Measurements from ENCODE around the gene HLF.

Gene HLF, protein sequence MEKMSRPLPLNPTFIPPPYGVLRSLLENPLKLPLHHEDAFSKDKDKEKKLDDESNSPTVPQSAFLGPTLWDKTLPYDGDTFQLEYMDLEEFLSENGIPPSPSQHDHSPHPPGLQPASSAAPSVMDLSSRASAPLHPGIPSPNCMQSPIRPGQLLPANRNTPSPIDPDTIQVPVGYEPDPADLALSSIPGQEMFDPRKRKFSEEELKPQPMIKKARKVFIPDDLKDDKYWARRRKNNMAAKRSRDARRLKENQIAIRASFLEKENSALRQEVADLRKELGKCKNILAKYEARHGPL

DNA sequence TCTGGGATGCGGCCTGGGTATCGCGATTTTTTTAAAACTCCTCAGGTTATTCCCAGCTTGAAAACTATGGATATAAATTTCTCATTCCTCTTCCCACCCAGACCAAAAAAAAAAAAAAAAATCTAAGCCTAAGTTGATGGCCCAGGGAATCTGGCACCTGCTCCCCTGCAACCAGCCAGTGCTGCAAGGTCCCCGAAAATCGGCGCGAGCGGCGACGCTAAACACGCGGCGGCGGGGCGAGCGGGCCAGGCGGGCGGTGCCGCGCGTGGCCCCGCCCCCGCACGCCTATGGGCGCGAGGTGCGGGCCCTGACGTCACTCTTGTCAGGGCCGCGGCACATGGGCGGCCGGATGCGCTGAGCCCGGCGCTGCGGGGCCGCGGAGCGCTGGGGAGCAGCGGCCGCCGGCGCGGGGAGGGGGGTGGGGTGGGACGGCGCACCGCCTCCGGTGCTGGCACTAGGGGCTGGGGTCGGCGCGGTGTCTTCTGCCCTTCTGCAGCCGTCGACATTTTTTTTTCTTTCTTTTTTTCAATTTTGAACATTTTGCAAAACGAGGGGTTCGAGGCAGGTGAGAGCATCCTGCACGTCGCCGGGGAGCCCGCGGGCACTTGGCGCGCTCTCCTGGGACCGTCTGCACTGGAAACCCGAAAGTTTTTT lies at the start of gene HLF:
Gene HLF (plus strand): TSS at position 316 of the 654 bp plus-strand sequence. CDS start 525 bp downstream, outside the sequence.
- DNase-seq, result no peak

DNA sequence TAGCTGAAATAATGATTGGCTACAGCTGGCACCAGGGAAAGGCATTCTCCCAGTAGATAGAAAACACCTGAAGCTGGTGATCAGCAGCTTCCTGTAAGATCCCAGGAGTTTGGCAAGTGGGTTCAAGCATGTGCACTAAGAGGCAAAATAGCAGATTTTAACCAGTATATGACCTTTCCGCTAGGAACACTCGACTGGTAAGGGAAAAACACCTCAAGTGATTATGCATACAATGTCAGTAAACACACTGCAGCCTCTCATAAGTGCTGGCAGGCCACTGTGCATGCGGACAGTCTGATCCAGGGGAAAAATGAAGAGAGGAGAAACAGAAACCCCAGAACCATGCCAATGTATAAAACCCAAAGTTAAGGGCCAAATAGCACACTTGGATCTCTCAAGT lies 49.0 kb upstream of the HLF start:
- DNase-seq, result no peak

DNA sequence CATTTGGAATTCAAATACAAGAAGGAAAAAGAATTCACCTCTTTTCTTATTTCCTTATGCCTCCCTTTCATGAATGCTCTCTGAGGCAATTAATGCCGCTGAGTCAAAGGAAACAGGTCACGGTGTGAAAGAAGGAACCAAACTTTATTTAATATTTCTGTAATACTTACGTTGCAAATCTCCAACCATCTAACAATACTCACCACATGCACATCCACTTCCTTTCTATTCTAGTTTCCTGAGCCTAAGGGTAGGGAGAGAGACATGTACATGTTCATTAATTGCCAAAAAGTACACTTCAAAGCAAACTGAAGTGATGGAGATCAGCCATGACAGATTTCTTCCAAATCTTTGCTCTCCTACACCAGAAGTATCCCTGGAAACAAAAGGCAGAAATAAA lies 47.9 kb upstream of the HLF start:
- no peak for DNase-seq

DNA sequence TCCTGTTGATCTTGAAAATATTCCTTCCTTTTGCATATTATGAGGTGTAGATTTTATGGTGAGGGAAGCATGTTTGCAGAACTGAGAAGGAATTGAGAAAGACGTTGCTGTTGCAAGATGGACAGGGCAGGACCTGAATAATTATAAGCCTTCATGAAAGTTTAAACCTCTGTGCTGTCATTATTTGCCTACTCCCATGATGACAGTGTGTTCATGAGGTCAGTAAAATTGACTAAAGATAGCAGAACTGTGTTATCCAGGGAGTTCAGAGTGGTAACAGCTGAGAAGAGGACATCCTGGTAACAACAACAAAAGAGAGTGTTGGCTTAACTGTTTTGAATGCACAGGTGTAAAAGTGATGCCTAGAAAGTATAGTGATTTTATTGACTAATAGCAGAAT lies 45.3 kb upstream of the HLF start:
- DNase-seq, result no peak

DNA sequence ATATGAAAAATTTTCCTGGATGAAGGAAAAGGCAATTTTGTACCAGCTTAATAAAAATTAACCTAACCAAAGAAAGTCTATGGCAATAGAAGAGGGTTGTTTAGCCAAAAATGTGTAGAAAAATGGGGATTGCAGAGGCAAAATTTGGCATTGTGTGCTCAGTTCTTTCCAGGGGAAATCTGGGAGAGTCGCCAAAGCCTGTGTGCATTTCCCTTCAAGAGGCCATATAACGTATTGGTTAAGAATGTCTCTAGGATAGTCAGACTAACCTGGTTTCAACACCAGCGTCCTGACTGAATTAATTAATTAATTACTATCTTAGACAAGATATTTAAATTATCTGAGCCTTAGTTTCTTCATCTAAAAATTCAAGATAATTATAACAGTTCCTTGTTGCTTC lies 44.8 kb upstream of the HLF start:
- no peak for DNase-seq

DNA sequence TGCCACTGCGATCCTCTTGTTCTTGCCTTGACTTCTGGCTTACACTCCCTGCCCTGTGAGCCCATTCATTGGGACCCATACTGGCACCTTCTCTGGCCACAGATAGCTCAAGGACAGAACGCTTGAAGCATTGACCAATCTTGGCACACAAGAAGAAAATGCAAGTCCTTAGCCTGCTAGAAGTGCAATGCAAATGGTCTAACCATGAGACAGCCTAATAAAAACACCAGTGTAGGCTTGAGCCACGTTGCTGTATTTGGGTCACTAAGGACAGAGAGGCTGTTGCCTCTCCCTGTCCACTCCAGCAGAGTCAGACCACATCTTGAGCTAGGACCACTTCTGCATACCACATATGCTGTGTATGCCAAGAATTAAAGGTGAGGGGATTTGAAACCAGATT lies 41.2 kb upstream of the HLF start:
- no peak for DNase-seq

DNA sequence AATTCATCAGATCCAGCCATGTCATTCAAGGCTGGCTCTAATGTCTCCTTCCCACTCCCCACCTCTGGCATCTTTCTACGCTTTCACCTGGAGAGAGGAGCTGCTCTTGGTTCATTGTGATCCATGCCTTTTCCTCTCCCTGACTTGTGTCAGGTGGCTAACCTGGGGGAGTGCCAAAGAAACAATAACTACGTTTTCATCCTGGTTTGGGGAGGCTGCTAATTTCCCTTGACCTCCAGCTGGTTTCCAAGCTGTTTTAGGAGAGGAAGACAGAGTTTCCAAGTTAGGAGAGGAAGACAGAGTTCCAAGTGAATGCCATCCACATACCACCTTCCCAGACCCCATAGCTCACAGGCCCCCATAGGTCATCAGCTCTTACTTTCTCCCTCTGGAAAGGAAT lies 40.0 kb upstream of the HLF start:
- DNase-seq, result no peak

DNA sequence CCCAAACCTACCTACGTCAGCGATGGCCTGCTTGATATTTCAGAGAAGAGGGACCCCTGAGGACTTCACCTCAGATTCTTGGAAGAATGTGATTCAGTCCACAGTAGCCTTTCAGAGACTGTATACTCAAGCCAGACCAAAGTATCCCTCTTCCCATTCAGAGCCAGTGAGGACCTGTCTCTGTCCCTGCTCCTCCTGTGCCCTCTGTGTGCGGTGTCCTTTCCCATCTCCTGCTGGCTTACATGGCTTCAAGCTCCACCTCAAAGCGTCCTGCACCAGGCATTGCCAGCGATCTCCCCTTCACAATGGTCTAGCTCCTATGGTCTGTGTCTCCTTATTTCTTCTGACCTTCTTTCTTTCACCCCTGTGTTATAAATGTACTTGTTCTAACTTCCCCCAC lies 39.5 kb upstream of the HLF start:
- DNase-seq, result no peak

DNA sequence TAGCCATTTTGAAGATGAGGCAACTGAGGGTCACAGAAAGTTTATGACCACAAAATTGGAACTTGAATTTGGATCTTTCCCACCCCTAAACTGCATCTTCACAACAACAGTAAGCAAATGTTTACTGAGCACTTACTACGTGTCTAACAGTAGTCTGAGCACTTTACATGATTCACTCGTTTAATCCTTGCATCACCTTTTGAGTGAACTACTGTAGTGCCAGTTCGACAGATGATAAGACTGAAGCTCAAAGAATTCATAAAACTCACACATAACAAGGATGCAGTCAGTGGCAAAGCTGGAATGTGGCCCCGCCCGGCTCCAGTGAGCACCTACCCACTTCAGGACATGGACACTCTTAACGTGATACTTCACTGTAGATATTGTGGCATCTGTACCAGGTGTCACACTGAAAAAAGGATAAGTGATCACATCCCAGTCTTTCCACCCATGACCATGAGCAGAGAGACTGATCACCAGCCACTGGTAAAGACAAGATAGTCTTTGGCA lies 36.0 kb upstream of the HLF start:
- no peak for DNase-seq

DNA sequence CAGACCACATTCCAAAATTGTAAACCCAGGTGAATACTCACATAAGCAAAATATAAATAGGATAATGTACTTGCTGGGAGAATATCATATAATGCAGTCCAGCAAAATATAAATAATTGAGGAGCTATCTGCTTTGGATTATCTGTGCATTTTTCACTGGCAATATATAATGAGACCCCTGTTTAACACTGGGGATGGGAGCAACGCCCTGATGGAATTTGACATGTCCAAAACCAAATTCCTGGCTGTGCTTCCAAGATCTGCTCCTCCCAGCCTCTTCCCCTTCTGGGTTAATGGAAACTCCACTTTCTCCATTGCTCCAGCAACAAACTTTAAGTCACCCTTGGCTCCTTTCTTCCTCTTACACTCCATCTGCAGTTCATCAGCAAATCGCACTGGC lies 35.5 kb upstream of the HLF start:
- no peak for DNase-seq

DNA sequence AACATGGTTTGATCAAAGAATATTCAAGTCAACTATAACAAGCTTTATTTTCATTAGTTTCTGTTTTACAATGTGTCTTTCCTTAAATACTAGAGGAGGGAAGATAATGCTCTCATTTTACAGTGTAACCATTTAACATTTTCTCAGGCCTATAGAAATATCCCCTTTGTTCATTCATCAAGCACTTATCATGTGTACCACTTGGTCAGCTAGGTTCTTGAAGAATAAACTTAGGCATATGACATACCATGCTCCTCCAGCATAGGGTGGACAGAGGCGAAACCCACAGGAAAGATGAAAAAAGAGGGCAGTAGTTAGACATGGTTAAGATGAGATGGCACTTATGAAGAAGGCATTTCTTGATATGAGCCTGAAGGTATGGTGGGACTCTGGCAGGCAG lies 34.0 kb upstream of the HLF start:
- no peak for DNase-seq

DNA sequence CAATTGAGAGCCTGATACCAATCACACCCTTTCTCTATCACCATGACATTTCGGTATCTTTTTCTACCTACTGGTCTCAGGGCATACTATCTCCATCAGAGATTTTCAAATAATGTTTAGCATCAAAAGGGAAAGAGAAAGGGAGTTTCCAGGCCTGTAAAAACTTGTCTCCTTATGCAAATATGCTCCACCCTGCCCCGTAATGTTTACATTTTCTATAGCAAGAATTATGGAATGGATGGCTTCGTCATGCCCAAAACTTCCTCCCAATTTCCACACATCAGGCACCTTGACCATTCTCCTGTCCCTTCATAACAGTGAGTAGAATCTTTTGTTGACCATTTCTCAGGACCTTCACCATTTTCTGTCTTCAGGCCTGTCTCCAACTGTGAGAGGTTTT lies 30.9 kb upstream of the HLF start:
- DNase-seq, result no peak

DNA sequence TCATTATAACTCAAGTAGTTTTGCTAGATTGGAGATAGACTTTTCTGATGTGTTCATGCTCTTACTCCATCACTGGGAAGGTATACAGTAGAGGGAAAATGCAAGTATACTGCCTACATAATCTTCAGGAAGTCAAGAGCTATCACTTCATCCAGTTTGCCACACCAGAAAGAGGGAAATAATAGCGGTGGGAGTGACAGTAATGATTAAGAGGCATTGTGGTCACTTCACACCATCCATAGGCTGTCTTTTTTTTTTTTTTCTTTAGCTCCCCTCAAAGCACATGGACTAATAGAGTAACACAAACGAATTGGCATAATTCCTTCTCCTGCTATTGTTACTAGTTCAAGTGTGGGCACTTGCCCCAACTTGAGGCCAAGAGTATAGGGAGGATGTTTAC lies 28.4 kb upstream of the HLF start:
- no peak for DNase-seq

DNA sequence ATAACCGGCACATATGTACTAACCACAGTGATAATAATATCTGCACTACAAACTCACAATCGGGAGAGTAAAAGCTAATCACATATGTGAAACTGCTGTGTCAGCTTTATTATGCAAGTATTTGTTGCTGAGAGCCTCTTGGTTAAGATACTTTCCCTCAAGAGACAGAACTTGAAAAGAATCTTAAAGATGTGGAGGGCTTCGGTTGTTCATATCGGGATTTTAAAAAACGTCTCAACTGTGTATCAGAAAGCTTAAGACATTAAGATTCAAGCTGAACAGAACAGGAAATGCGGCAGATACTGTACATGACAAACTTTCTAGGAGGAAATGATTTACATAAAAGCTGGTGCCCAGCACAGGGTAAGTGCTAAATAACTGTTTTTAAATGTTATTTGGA lies 27.5 kb upstream of the HLF start:
- DNase-seq, result no peak

DNA sequence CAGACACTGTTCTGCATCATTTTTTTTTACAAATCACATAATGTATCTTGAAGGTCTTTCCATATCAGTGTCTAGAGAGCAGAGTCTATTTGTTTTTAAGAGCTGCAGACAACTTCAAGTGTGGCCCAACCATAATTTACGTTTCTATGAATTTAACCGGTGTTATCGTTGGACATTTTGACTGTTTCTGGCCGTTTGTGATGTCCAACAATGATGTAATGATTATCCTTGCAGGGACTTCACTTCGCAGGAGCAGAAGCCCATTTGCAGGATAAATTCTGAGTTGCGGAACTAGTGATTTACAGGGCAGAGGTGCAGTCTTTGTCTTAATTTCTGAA lies 26.9 kb upstream of the HLF start:
- no peak for DNase-seq

DNA sequence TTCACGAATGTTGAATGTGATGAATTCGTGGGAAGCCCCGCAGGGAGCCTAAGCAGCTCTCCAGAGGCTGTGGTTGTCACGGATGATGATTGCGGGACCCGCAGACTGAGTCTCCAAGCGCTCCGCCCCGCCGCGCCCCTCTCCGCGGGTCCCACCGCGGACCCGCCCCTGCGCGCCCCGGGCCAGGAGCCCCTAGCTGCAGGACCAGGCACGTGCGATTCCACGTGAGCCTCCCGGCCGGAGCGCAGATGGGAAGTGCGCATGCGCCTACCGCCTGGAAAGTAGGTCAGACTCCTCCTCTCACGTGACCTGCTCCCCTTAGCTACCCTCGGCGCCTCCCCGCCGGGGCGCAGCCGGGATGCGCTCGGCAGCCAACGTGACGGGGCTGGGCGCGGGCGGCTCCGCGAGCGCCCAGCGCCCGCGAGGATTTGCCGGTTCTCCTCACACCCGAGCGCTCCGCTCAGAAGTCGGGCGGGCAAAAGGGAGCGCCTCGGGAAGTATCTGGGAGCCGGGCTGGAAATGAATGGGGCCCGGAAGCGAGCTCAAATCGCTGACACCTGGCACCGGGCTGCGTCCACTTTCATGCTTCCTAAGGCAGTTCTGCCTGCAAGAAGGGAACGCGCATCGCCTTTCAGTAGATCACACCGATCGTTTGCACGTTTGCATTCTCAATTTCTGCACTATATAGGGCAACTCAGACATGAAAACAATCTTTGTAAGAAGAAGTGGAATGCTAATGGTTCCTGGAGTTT lies 26.4 kb upstream of the HLF start:
- peak; percentile 86 for DNase-seq

DNA sequence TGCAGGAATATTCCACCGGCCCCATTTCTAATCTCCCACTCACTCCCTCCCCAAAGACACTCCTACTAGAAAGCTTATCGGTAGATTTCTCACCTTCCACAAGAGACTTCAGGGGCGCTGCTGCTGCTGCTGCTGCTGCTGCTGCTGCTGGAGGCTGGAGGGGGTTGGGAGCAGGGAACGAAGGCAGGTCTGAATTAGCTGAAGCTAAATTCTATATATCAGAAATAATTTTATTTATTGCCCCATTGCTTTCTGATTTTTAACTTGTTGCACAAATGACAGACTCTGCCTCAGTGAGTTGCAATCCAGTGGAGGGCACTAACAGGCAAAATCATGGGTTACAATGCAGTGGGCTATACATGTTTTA lies 25.8 kb upstream of the HLF start:
- no peak for DNase-seq

DNA sequence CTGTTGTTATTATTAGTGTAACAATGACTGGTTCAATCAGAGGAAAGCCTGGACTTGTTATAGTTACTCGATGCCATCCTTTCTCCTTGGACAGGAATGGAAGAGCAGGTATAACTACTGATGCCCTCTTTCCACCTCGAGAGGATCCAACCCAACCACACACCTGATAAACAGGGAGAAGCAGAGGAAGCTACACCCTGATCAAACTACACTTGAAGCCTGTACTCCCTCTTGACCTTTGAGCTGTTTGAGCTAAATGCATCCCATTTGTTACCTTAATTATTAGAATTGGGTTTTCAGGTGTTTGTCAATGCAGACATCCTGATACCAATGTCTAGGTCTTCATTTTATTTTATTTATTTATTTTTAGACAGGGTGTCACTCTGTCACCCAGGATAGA lies 23.7 kb upstream of the HLF start:
- no peak for DNase-seq

DNA sequence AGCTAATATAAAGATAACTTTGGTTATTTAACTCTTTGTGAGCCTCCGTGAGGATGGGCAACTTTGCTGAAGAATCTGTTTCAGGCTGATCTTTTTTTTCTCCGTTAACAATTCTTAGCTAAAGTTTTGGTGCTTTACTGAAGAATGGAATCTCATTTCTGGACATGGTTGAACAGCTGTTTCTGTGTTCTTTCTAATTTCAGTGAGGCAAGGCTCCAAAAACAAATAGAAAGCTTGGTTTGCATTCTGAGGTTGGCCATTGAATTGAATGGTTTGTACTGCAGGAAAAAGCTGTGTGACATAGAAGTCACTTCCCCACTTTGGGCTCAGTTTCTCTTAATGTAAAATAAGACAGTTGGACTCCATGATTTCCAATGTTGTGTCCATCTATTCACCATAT lies 22.3 kb upstream of the HLF start:
- no peak for DNase-seq

DNA sequence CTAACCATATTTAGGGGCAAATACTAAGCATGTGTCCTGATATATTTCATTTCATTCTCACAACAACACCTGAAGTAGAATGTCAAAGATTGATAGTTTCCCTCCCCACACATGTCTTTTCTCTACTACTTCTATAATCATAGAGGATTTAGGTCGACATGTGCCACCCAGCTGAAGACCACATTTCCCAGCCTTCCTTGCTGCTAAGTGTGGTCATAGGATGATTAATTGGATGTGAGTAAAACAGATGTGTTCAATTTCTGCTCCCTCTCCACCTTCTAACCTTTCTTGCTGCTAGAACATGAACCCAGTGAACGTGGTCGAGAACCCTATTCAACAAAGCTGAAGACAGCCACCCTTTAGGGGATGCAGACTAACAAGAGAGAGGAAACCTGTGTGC lies 18.8 kb upstream of the HLF start:
- no peak for DNase-seq

DNA sequence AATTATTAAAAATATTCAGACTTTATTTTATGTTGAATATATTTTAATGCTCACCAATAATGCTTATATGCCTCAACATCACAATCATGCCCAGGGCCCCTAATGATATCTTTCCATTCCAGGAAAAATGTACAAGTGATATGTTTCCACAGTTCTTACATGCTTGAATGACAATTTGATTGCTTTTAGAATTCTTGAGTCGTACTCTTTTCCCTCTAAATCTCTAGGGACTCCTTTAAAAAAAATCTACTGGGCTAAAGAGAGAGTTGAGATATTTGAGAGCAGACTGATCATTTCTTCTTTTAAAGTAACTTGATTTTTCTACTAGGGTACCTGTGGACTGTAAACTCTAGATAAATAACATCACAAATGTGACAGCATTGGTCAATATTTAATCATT lies 18.2 kb upstream of the HLF start:
- no peak for DNase-seq

DNA sequence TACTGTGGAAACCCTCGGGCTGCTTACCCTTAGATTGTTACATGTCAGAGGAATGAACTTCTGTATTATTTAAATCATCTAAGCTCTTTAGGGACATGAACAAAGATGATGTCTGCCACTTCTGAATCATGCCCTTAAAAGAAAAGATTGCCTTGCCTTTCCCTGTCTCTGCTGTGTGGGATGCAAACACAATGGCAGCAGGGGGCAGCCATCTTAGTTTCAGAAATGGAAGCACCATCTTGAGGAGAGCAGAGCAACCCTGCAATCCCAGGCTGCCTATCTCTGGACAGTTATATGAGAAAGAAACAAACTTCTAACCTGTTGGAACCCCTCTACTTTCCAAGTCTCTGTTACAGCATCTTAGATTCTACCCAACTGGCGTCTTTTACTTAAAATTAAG lies 16.7 kb upstream of the HLF start:
- no peak for DNase-seq

DNA sequence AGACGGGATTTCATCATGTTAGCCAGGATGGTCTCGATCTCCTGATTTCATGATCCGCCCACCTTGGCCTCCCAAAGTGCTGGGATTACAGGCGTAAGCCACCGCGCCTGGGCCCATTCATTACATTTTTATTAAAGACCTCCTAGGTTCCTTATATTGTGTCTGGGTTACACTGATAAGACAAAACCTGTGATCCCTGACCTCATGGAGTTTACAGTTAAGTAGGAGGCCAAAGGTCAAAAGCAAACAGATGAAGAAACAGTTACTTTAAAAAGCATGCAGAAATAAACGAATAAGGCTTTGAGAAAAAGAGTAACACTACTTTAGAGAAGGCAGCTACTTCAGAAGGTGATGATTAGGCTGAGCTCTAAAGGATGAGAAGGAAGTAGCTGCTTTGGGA lies 14.9 kb upstream of the HLF start:
- no peak for DNase-seq

DNA sequence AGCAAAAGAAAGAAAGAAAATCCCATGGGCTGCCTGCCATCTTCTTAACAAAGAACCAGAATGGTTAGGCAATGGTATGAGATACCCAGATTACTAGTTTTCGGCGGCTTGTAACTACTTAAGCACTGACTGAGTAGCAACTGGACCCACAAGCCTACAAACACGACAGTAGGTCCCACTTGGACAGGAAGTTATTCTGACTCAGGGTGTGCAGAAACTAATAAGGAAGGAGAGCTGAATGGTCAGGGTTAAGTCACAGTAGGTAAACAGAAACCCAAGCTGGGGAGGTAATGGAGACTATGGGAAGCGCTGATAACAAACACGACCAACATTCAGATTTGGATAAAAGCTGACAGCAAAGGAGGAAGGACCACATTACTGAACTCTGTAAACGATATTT lies 10.4 kb upstream of the HLF start:
- no peak for DNase-seq
